ENCODE data around the gene ST3GAL3.

DNA sequence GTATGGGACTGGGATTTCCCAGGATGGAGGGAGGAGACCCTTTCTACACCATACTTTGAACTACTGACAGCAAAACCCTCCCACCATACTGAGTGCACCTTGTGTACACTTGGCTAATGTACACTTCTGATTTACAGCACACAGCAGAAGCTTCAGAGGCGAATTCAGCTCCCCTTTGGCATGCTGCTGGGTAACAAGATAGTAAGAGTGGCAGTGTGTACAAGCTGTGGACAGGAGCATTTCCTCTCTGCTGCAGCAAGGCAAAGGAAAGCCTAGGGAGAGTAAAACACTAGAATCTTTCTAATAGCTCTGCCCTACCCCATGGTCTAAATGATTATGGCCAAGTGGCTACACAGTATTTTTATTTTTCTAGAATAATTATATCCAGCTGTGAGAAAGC, 142.3 kb downstream of the ST3GAL3 start:
- TF ChIP-seq POLR2AphosphoS5 (IDR thresholded peaks at IDR 0.05; ENCODE audit: borderline replicate concordance, low read depth, low read length) (no peak), FOXP2 (optimal IDR thresholded peaks at IDR 0.05; ENCODE audit: control extremely low read depth, extremely low read length, insufficient read depth) (no peak)
